CD14-positive monocyte (primary cell): Measurements from ENCODE around the gene TMEFF2. TPM values are rescaled to one million over a fixed set of nuclear protein-coding genes. Genes with fewer than 3 reads are reported as not detected.

Source experiments
- DNase-seq, 3 donors: peaks; one replicate each; pipeline ENCODE4 v3.0.0-alpha.2; 2011 to 2022
- H2AFZ ChIP-seq: 2 replicates; pipeline ENCODE4 v1.6.0; 2012; ENCODE audit warnings: mild to moderate bottlenecking, low read depth, low read length, inconsistent platforms; ENCODE audit not compliant: insufficient read depth, poor library complexity, severe bottlenecking
- H3K27ac ChIP-seq, 2 donors: 1 replicate in 1 of 2; 2 replicates in 1 of 2; pipeline ENCODE4 v1.5.1; 2012 to 2013; ENCODE audit warnings: low read length in 2 of 2, control low read depth in 1 of 2, inconsistent platforms in 1 of 2, low read depth in 1 of 2, mild to moderate bottlenecking in 1 of 2
- H3K27me3 ChIP-seq, 2 donors: one replicate each; pipeline versions ENCODE4 v1.6.0 to v1.6.1; 2011 to 2013; ENCODE audit warnings: low read length in 2 of 2; ENCODE audit not compliant: control insufficient read depth in 2 of 2, insufficient read depth in 2 of 2
- H3K36me3 ChIP-seq, 2 donors: replicated peaks in 1 of 2; 1 replicate in 1 of 2; 2 replicates in 1 of 2; pipeline versions ENCODE4 v1.5.1 to v1.6.1; 2012 to 2013; ENCODE audit warnings: low read length in 2 of 2, control low read depth in 1 of 2, inconsistent platforms in 1 of 2, mild to moderate bottlenecking in 1 of 2; ENCODE audit not compliant: insufficient read depth in 2 of 2, control insufficient read depth in 1 of 2
- H3K4me1 ChIP-seq, 2 donors: 1 replicate in 1 of 2; 2 replicates in 1 of 2; pipeline versions ENCODE4 v1.5.1 to v1.6.1; 2012 to 2013; ENCODE audit warnings: low read length in 2 of 2, control low read depth in 1 of 2, inconsistent platforms in 1 of 2, mild to moderate bottlenecking in 1 of 2, moderate library complexity in 1 of 2; ENCODE audit not compliant: insufficient read depth in 2 of 2, control insufficient read depth in 1 of 2
- H3K4me2 ChIP-seq: replicated peaks from 2 replicates; pipeline ENCODE3; 2012; ENCODE audit warnings: low read length, moderate library complexity, mild to moderate bottlenecking; ENCODE audit not compliant: poor library complexity, severe bottlenecking; ENCODE audit errors: extremely low read depth
- H3K4me3 ChIP-seq, 3 experiments: fragments of 200-600 bp in 1 of 3; sonication (generic) in 1 of 3; replicated peaks in 1 of 3; 1 replicate in 2 of 3; 2 replicates in 1 of 3; pipeline ENCODE4 v1.5.1; 2011 to 2013; ENCODE audit warnings: low read length in 3 of 3, mild to moderate bottlenecking in 3 of 3, control low read depth in 2 of 3, low read depth in 2 of 3, inconsistent platforms in 1 of 3, moderate library complexity in 1 of 3
- H3K79me2 ChIP-seq: 2 replicates; pipeline ENCODE4 v1.6.0; 2012; ENCODE audit warnings: mild to moderate bottlenecking, control low read depth, inconsistent platforms, low read length, moderate library complexity; ENCODE audit not compliant: insufficient read depth
- H3K9ac ChIP-seq: 2 replicates; pipeline ENCODE4 v1.6.0; 2017; ENCODE audit warnings: low read length, mild to moderate bottlenecking; ENCODE audit not compliant: insufficient read depth, poor library complexity, severe bottlenecking
- H3K9me3 ChIP-seq, 2 donors: replicated peaks in 1 of 2; 1 replicate in 1 of 2; 2 replicates in 1 of 2; pipeline versions ENCODE4 v1.5.1 to v1.6.1; 2012 to 2013; ENCODE audit warnings: low read length in 2 of 2, control low read depth in 1 of 2; ENCODE audit not compliant: control insufficient read depth in 1 of 2, insufficient read depth in 1 of 2
- H4K20me1 ChIP-seq: 2 replicates; pipeline ENCODE4 v1.6.0; 2012; ENCODE audit warnings: mild to moderate bottlenecking, low read length, control low read depth, moderate library complexity; ENCODE audit not compliant: insufficient read depth
- H3K27ac Mint-ChIP-seq, 7 donors: one replicate each; pipeline ENCODE4 v1.8.0; 2020; ENCODE audit warnings: mild to moderate bottlenecking in 7 of 7, mixed read lengths in 7 of 7, moderate library complexity in 6 of 7, inconsistent platforms in 2 of 7
- H3K27me3 Mint-ChIP-seq, 3 donors: one replicate each; pipeline ENCODE4 v1.8.0; 2021 to 2022; ENCODE audit warnings: low read depth in 3 of 3, mild to moderate bottlenecking in 3 of 3, mixed read lengths in 3 of 3, moderate library complexity in 3 of 3, inconsistent platforms in 1 of 3
- H3K36me3 Mint-ChIP-seq, 2 donors: one replicate each; pipeline ENCODE4 v1.8.0; 2020; ENCODE audit warnings: mixed read lengths in 2 of 2, inconsistent platforms in 1 of 2, mild to moderate bottlenecking in 1 of 2
- H3K4me1 Mint-ChIP-seq: one replicate; pipeline ENCODE4 v1.8.0; 2020; ENCODE audit warnings: mild to moderate bottlenecking, mixed read lengths
- H3K4me3 Mint-ChIP-seq, 2 donors: one replicate each; pipeline ENCODE4 v1.8.0; 2020; ENCODE audit warnings: mild to moderate bottlenecking in 2 of 2, mixed read lengths in 2 of 2, moderate library complexity in 1 of 2
- H3K9me3 Mint-ChIP-seq, 7 donors: one replicate each; pipeline ENCODE4 v1.8.0; 2020 to 2022; ENCODE audit warnings: mixed read lengths in 7 of 7, mild to moderate bottlenecking in 6 of 7, moderate library complexity in 6 of 7, inconsistent platforms in 2 of 7
- WGBS: methylation state at CpG from one replicate; pipeline ENCODE4 v1.1.5; 2013; ENCODE audit warnings: missing lambda C conversion rate; ENCODE audit not compliant: insufficient coverage; 5-methylcytosine and 5-hydroxymethylcytosine counted together
- intact Hi-C, 2 donors: fragments of 100-400 bp; cut with micrococcal nuclease; formaldehyde crosslinking; loops; one replicate each; pipeline versions ENCODE4 v1.15.0 to v1.15.1; 2023
- polyA plus RNA-seq, 3 donors: library from polyadenylated mRNA; depleted of rRNA in 1 of 3; unstranded in 2 of 3; stranded (reverse) in 1 of 3; fragments of 300-500 nt in 2 of 3; fragments of >200 nt in 1 of 3; fragmentation: Illumina TruSeq in 2 of 3; gene quantifications; 1 replicate in 2 of 3; 2 replicates in 1 of 3; pipeline ENCODE4 v1.2.3, GENCODE V29; 2012 to 2021
- TF ChIP-seq, protein P1 (sequence below): fragments of 200-600 bp; IDR thresholded peaks from one replicate; pipeline ENCODE4 v1.8.0; 2022; ENCODE audit warnings: antibody characterized with exemption, mild to moderate bottlenecking

TMEFF2 gene
- polyA plus RNA-seq, 3 donors: not detected

DNA sequence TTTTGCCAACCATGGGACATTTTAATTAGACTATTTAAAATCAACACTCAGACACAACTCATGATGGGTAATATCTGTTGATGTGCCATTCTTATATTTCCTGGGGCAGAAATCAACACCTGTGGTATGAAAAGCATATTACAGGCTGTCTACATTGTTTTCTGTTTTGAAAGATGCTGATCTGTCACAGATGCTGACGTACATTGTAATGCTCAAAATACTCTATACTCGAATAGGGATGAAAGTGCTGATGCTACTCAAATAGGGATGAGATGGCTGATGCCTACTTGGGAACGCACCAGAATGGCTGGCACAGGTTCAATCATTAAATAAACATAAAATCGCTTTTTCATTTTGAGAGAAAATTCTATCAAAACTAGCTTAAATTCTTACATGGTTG lies 41.2 kb downstream of the TMEFF2 start:
- no peaks in the 10 kb centered on the region for H3K9me3 ChIP-seq
- no peaks in the 10 kb centered on the region for H3K79me2 ChIP-seq
- no peak overlapping the region for H3K4me2 ChIP-seq
- intact Hi-C loops: no loop called here
- TF ChIP-seq, protein P1, sequence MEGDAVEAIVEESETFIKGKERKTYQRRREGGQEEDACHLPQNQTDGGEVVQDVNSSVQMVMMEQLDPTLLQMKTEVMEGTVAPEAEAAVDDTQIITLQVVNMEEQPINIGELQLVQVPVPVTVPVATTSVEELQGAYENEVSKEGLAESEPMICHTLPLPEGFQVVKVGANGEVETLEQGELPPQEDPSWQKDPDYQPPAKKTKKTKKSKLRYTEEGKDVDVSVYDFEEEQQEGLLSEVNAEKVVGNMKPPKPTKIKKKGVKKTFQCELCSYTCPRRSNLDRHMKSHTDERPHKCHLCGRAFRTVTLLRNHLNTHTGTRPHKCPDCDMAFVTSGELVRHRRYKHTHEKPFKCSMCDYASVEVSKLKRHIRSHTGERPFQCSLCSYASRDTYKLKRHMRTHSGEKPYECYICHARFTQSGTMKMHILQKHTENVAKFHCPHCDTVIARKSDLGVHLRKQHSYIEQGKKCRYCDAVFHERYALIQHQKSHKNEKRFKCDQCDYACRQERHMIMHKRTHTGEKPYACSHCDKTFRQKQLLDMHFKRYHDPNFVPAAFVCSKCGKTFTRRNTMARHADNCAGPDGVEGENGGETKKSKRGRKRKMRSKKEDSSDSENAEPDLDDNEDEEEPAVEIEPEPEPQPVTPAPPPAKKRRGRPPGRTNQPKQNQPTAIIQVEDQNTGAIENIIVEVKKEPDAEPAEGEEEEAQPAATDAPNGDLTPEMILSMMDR: no peak
- no peak overlapping the region for H3K27ac ChIP-seq
- no CpG with 5 or more reads among the region's 4 CpGs for WGBS
- no peak overlapping the region for H3K27ac Mint-ChIP-seq
- no peak overlapping the region for H3K9ac ChIP-seq
- H2AFZ ChIP-seq: no peak overlapping the region
- no peaks in the 10 kb centered on the region for H3K36me3 ChIP-seq
- no peak overlapping the region for H3K4me3 Mint-ChIP-seq
- H3K4me3 ChIP-seq: no peak overlapping the region
- H3K27me3 Mint-ChIP-seq: no peaks in the 10 kb centered on the region
- H4K20me1 ChIP-seq: no peaks in the 10 kb centered on the region
- DNase-seq: no peak
- peaks cover 0 to 5% (median 2%) of the 10 kb centered on the region in 7 donors for H3K9me3 Mint-ChIP-seq
- H3K4me1 Mint-ChIP-seq: peaks cover 13% of the 10 kb centered on the region
- H3K4me1 ChIP-seq: peaks cover 3 to 10% of the 10 kb centered on the region in 2 donors
- H3K36me3 Mint-ChIP-seq: no peaks in the 10 kb centered on the region
- no peaks in the 10 kb centered on the region for H3K27me3 ChIP-seq

DNA sequence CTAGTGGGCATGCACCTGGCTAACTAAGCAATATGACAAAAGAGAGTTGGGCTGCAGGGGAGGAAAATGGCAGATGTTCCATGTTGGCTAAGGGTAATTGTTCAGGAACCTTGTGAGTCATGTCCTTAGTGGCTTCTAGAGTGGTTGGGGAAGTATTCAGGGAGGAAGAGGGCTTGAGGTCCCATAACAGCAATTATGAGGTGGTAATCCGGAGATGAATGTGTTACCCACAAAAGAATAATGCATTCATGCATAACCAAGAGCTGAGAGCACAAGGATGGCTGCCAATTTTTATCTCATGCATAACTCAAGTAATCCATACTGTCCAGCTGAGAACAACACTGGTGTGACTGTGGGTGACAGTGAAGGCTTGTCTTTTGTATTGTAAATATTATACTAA lies 42.9 kb downstream of the TMEFF2 start:
- no peak for DNase-seq
- no peak overlapping the region for H3K9ac ChIP-seq
- Mint-ChIP-seq H3K36me3 (no peaks in the 10 kb centered on the region), H3K4me1 (peaks cover 13% of the 10 kb centered on the region), H3K9me3 (peaks cover 0 to 5% (median 2%) of the 10 kb centered on the region in 7 donors), H3K4me3 (no peak overlapping the region), H3K27me3 (no peaks in the 10 kb centered on the region), H3K27ac (no peak overlapping the region)
- peaks cover 3 to 10% of the 10 kb centered on the region in 2 donors for H3K4me1 ChIP-seq
- no CpG with 5 or more reads among the region's 1 CpG for WGBS
- H3K27me3 ChIP-seq: no peaks in the 10 kb centered on the region
- no peak overlapping the region for H3K27ac ChIP-seq
- H3K79me2 ChIP-seq: no peaks in the 10 kb centered on the region
- no peak overlapping the region for H3K4me2 ChIP-seq
- H2AFZ ChIP-seq: no peak overlapping the region
- no peaks in the 10 kb centered on the region for H3K9me3 ChIP-seq
- no peak overlapping the region for H3K4me3 ChIP-seq
- no peaks in the 10 kb centered on the region for H3K36me3 ChIP-seq
- intact Hi-C loops: no loop called here
- H4K20me1 ChIP-seq: no peaks in the 10 kb centered on the region
- TF ChIP-seq, protein P1: no peak
